Measurements from ENCODE around the gene TASOR2.

The TASOR2 gene

GRCh38 chr10:5709865-5710264 lies 25.2 kb downstream of the TASOR2 start:
- no peak for DNase-seq (ENCODE audit: low spot score)
- no peak for TF ChIP-seq CTCF (IDR thresholded peaks at IDR 0.05; ENCODE audit: poor library complexity, severe bottlenecking)
- no peak for ATAC-seq (ENCODE audit: low read depth)
- no peak overlapping the region for H3K27ac ChIP-seq (ENCODE audit: poor library complexity, severe bottlenecking)
- H3K27me3 ChIP-seq (ENCODE audit: insufficient read depth, poor library complexity, severe bottlenecking), result no peaks in the 10 kb centered on the region
- no peaks in the 10 kb centered on the region for H3K9me3 ChIP-seq (ENCODE audit: severe bottlenecking)
- no peak overlapping the region for H3K4me3 ChIP-seq (ENCODE audit: severe bottlenecking)
- no peaks in the 10 kb centered on the region for H3K36me3 ChIP-seq (ENCODE audit: low read depth)
- peaks cover 4% of the 10 kb centered on the region for H3K4me1 ChIP-seq (ENCODE audit: insufficient read depth, poor library complexity, severe bottlenecking)

- no peak for TF ChIP-seq CTCF (IDR thresholded peaks at IDR 0.05; ENCODE audit: poor library complexity, severe bottlenecking)
- no peaks in the 10 kb centered on the region for H3K36me3 ChIP-seq (ENCODE audit: low read depth)
- H3K27ac ChIP-seq (ENCODE audit: poor library complexity, severe bottlenecking), result no peak overlapping the region
- no peak overlapping the region for H3K4me3 ChIP-seq (ENCODE audit: severe bottlenecking)
- peaks cover 4% of the 10 kb centered on the region for H3K4me1 ChIP-seq (ENCODE audit: insufficient read depth, poor library complexity, severe bottlenecking)
- no peaks in the 10 kb centered on the region for H3K9me3 ChIP-seq (ENCODE audit: severe bottlenecking)
- H3K27me3 ChIP-seq (ENCODE audit: insufficient read depth, poor library complexity, severe bottlenecking), result no peaks in the 10 kb centered on the region
- DNase-seq (ENCODE audit: low spot score) (no peak), ATAC-seq (ENCODE audit: low read depth) (no peak)
These were observed 26.2 kb downstream of the TASOR2 start for GRCh38 chr10:5710859-5711258.

DNA sequence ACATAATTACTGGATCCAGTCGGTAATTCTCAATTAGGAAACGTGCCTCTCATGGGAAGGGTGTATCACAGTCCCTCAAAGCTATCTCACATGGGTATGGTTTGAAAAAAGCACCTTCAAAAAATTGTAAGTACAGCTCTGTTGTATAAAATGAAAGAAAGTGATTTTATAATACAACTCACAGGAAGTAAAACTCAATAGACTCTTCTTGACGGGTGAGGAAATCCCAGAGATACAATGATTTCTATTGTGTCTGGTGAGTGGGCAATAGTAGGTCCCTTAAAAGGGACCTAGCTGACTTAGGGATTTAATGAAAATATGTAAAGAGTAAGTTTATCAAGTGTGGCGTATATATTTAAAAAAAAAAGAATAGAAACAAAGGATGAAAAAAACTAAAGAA lies 27.0 kb downstream of the TASOR2 start:
- Histone ChIP-seq H3K36me3 (ENCODE audit: low read depth) (no peaks in the 10 kb centered on the region), H3K27me3 (ENCODE audit: insufficient read depth, poor library complexity, severe bottlenecking) (no peaks in the 10 kb centered on the region), H3K4me3 (ENCODE audit: severe bottlenecking) (no peak overlapping the region), H3K4me1 (ENCODE audit: insufficient read depth, poor library complexity, severe bottlenecking) (peaks cover 4% of the 10 kb centered on the region), H3K9me3 (ENCODE audit: severe bottlenecking) (no peaks in the 10 kb centered on the region), H3K27ac (ENCODE audit: poor library complexity, severe bottlenecking) (no peak overlapping the region)
- ATAC-seq (ENCODE audit: low read depth) (no peak), DNase-seq (ENCODE audit: low spot score) (no peak)
- no peak for TF ChIP-seq CTCF (IDR thresholded peaks at IDR 0.05; ENCODE audit: poor library complexity, severe bottlenecking)

- H3K36me3 ChIP-seq (ENCODE audit: low read depth), result peaks cover 29% of the 10 kb centered on the region
- H3K27ac ChIP-seq (ENCODE audit: poor library complexity, severe bottlenecking), result peak overlapping the region; percentile 1
- H3K4me1 ChIP-seq (ENCODE audit: insufficient read depth, poor library complexity, severe bottlenecking), result peaks cover 9% of the 10 kb centered on the region
- TF ChIP-seq CTCF (IDR thresholded peaks at IDR 0.05; ENCODE audit: poor library complexity, severe bottlenecking), result no peak
- DNase-seq (ENCODE audit: low spot score) (no peak), ATAC-seq (ENCODE audit: low read depth) (no peak)
- H3K27me3 ChIP-seq (ENCODE audit: insufficient read depth, poor library complexity, severe bottlenecking), result no peaks in the 10 kb centered on the region
- no peak overlapping the region for H3K4me3 ChIP-seq (ENCODE audit: severe bottlenecking)
- no peaks in the 10 kb centered on the region for H3K9me3 ChIP-seq (ENCODE audit: severe bottlenecking)
These were observed 34.9 kb downstream of the TASOR2 start for GRCh38 chr10:5719546-5719945.

- Histone ChIP-seq H3K27me3 (ENCODE audit: insufficient read depth, poor library complexity, severe bottlenecking) (no peaks in the 10 kb centered on the region), H3K27ac (ENCODE audit: poor library complexity, severe bottlenecking) (peak overlapping the region; percentile 1), H3K36me3 (ENCODE audit: low read depth) (peaks cover 33% of the 10 kb centered on the region), H3K9me3 (ENCODE audit: severe bottlenecking) (no peaks in the 10 kb centered on the region), H3K4me3 (ENCODE audit: severe bottlenecking) (no peak overlapping the region), H3K4me1 (ENCODE audit: insufficient read depth, poor library complexity, severe bottlenecking) (peaks cover 9% of the 10 kb centered on the region)
- ATAC-seq (ENCODE audit: low read depth) (peak; percentile 81), DNase-seq (ENCODE audit: low spot score) (no peak)
- no peak for TF ChIP-seq CTCF (IDR thresholded peaks at IDR 0.05; ENCODE audit: poor library complexity, severe bottlenecking)
These were observed 35.5 kb downstream of the TASOR2 start for GRCh38 chr10:5720182-5720581.

All from RWPE2 (cell line).